Mesenchymal stem cell (in vitro differentiated cells and primary cell): ENCODE results near the gene NDOR1.

Experiments
- DNase-seq: peaks from one replicate; pipeline ENCODE4 v3.0.0-alpha.2; 2013
- H2AFZ ChIP-seq: one replicate; pipeline ENCODE4 v1.6.1; 2013; ENCODE audit warnings: low read depth, mild to moderate bottlenecking, control low read depth, inconsistent platforms, low read length, moderate library complexity
- H2AK5ac ChIP-seq: 2 replicates; pipeline ENCODE4 v1.6.1; 2013; ENCODE audit warnings: low read length, moderate library complexity, mild to moderate bottlenecking, inconsistent platforms; ENCODE audit not compliant: severe bottlenecking
- H2BK120ac ChIP-seq: one replicate; pipeline ENCODE4 v1.6.1; 2013; ENCODE audit warnings: low read depth, mild to moderate bottlenecking, inconsistent platforms, low read length, moderate library complexity
- H2BK12ac ChIP-seq, 2 experiments: one replicate each; pipeline ENCODE4 v1.6.1; 2013; ENCODE audit warnings: inconsistent platforms in 2 of 2, low read length in 2 of 2, mild to moderate bottlenecking in 2 of 2, moderate library complexity in 2 of 2, control low read depth in 1 of 2
- H2BK15ac ChIP-seq: one replicate; pipeline ENCODE4 v1.6.1; 2013; ENCODE audit warnings: mild to moderate bottlenecking, low read depth, inconsistent platforms; ENCODE audit not compliant: poor library complexity, severe bottlenecking
- H2BK5ac ChIP-seq: 2 replicates; pipeline ENCODE4 v1.6.1; 2013; ENCODE audit warnings: low read depth, mild to moderate bottlenecking, low read length, control low read depth, inconsistent platforms; ENCODE audit not compliant: poor library complexity, severe bottlenecking
- H3K14ac ChIP-seq, 2 experiments: one replicate each; pipeline ENCODE4 v1.6.1; 2013; ENCODE audit warnings: inconsistent platforms in 2 of 2, low read length in 2 of 2, control low read depth in 1 of 2, mild to moderate bottlenecking in 1 of 2, moderate library complexity in 1 of 2
- H3K18ac ChIP-seq, 2 experiments: one replicate each; pipeline ENCODE4 v1.6.1; 2013; ENCODE audit warnings: inconsistent platforms in 2 of 2, low read length in 2 of 2, control low read depth in 1 of 2, low read depth in 1 of 2, mild to moderate bottlenecking in 1 of 2
- H3K23ac ChIP-seq, 2 experiments: one replicate each; pipeline ENCODE4 v1.6.1; 2013; ENCODE audit warnings: inconsistent platforms in 2 of 2, low read length in 2 of 2, mild to moderate bottlenecking in 2 of 2, moderate library complexity in 2 of 2, control low read depth in 1 of 2
- H3K27ac ChIP-seq: 2 replicates; pipeline ENCODE4 v1.5.1; 2013; ENCODE audit warnings: mild to moderate bottlenecking, moderate library complexity, low read length, control low read depth, inconsistent platforms; ENCODE audit not compliant: poor library complexity, severe bottlenecking
- H3K27me3 ChIP-seq, 2 experiments: 2 replicates each; pipeline versions ENCODE4 v1.6.1 to v1.7.0; 2013; ENCODE audit warnings: low read length in 2 of 2, mild to moderate bottlenecking in 2 of 2, moderate library complexity in 2 of 2, control low read depth in 1 of 2, inconsistent platforms in 1 of 2; ENCODE audit not compliant: control insufficient read depth in 1 of 2, insufficient read depth in 1 of 2
- H3K36me3 ChIP-seq, 2 experiments: 2 replicates each; pipeline versions ENCODE4 v1.6.1 to v1.7.0; 2013; ENCODE audit warnings: low read length in 2 of 2, control low read depth in 1 of 2, inconsistent platforms in 1 of 2, low read depth in 1 of 2, mild to moderate bottlenecking in 1 of 2; ENCODE audit not compliant: insufficient read depth in 2 of 2, control insufficient read depth in 1 of 2
- H3K4ac ChIP-seq, 2 experiments: one replicate each; pipeline ENCODE4 v1.6.1; 2013; ENCODE audit warnings: inconsistent platforms in 2 of 2, low read length in 2 of 2, mild to moderate bottlenecking in 2 of 2, moderate library complexity in 2 of 2, control low read depth in 1 of 2, low read depth in 1 of 2
- H3K4me1 ChIP-seq: 2 replicates; pipeline ENCODE4 v1.6.1; 2013; ENCODE audit warnings: low read depth, low read length, control low read depth; ENCODE audit not compliant: control insufficient read depth, insufficient read depth
- H3K4me2 ChIP-seq: 2 replicates; pipeline ENCODE4 v1.6.1; 2013; ENCODE audit warnings: low read length, mild to moderate bottlenecking, inconsistent platforms; ENCODE audit not compliant: poor library complexity, severe bottlenecking
- H3K4me3 ChIP-seq, 2 experiments: 2 replicates each; pipeline versions ENCODE4 v1.5.1 to v1.7.0; 2013; ENCODE audit warnings: low read length in 2 of 2, mild to moderate bottlenecking in 2 of 2, control low read depth in 1 of 2, low read depth in 1 of 2; ENCODE audit not compliant: insufficient read depth in 1 of 2
- H3K79me1 ChIP-seq: replicated peaks from 2 replicates; pipeline ENCODE4 v1.6.1; 2013; ENCODE audit warnings: mild to moderate bottlenecking, control low read depth, low read length, inconsistent platforms; ENCODE audit not compliant: poor library complexity, severe bottlenecking
- H3K9ac ChIP-seq: 2 replicates; pipeline ENCODE4 v1.7.0; 2013; ENCODE audit warnings: mild to moderate bottlenecking, low read length, moderate library complexity
- H3K9me3 ChIP-seq: 2 replicates; pipeline ENCODE4 v1.7.0; 2013; ENCODE audit warnings: mild to moderate bottlenecking, low read length; ENCODE audit not compliant: control insufficient read depth
- H4K8ac ChIP-seq: one replicate; pipeline ENCODE4 v1.6.1; 2013; ENCODE audit warnings: inconsistent platforms, mild to moderate bottlenecking, low read length, moderate library complexity
- H4K91ac ChIP-seq: one replicate; pipeline ENCODE4 v1.6.1; 2013; ENCODE audit warnings: mild to moderate bottlenecking, low read length, inconsistent platforms
- WGBS: methylation state at CpG from one replicate; pipeline ENCODE4 v1.1.7; 2013; ENCODE audit warnings: mixed read lengths; 5-methylcytosine and 5-hydroxymethylcytosine counted together

NDOR1 gene

DNA sequence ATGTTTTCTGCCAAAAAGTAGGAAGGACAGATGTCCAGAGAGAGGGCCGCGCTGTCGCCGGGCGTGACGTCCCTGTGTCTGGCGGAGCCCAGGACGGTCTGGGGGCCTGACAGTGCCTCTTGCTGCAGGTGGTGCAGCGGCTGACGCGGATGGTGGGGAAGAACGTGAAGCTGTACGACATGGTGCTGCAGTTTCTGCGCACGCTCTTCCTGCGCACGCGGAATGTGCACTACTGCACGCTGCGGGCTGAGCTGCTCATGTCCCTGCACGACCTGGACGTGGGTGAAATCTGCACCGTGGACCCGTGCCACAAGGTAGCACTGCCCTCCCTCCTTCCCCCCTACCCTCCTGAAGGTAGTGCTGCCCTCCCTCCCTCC is 57.4 kb downstream of the NDOR1 start:
- no peaks in the 10 kb centered on the region for H3K9me3 ChIP-seq
- no peak overlapping the region for H2AK5ac ChIP-seq
- no peak for DNase-seq
- H2BK12ac ChIP-seq, result peak overlapping the region in 1 of 2 experiments; percentile 61
- WGBS, result 96% methylated on average over 24 of the region's 24 CpGs
- H3K4me3 ChIP-seq, result no peak overlapping the region
- peaks cover 43% of the 10 kb centered on the region for H3K79me1 ChIP-seq
- peaks cover 12% of the 10 kb centered on the region for H3K4me1 ChIP-seq
- no peak overlapping the region for H2BK15ac ChIP-seq
- no peak overlapping the region for H3K23ac ChIP-seq
- no peak overlapping the region for H2BK5ac ChIP-seq
- H3K27ac ChIP-seq, result no peak overlapping the region
- no peak overlapping the region for H3K14ac ChIP-seq
- no peak overlapping the region for H2BK120ac ChIP-seq
- peak overlapping the region; percentile 87 for H4K8ac ChIP-seq
- no peaks in the 10 kb centered on the region for H3K27me3 ChIP-seq
- peak overlapping the region; percentile 66 for H4K91ac ChIP-seq
- H2AFZ ChIP-seq, result no peak overlapping the region
- H3K9ac ChIP-seq, result no peak overlapping the region
- H3K18ac ChIP-seq, result peak overlapping the region in 1 of 2 experiments; percentile 28
- H3K4me2 ChIP-seq, result no peak overlapping the region
- no peak overlapping the region for H3K4ac ChIP-seq
- H3K36me3 ChIP-seq, result peaks cover 53 to 73% of the 10 kb centered on the region in 2 experiments

DNA sequence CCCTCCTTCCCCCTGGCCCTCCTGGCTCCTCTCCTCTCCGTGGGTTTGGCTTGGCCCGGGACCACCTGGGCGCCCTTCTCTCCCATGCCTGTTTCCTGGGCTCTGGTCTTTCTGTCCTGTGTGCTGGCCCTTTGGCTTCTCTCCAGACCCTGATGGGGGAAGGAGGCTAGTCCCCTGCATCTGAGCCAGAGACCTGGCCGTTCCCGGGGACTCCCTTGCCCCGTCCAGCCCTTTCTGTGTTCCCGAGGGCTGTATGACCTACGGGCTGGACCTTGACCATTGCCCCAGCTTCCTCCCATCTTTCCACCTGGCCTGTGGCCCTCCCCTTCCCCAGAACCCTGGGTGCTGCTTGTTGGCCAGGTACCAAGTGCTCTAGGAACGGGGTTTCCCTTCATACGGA is 58.0 kb downstream of the NDOR1 start:
- Histone ChIP-seq H3K14ac (no peak overlapping the region), H3K36me3 (peaks cover 56 to 72% of the 10 kb centered on the region in 2 experiments), H4K91ac (no peak overlapping the region), H3K23ac (no peak overlapping the region), H2BK120ac (no peak overlapping the region), H3K4me2 (no peak overlapping the region), H3K4me3 (no peak overlapping the region), H3K4me1 (peaks cover 13% of the 10 kb centered on the region), H3K27ac (no peak overlapping the region), H3K79me1 (peaks cover 44% of the 10 kb centered on the region), H2AK5ac (no peak overlapping the region), H2BK12ac (no peak overlapping the region), H3K18ac (no peak overlapping the region), H4K8ac (no peak overlapping the region), H3K9ac (no peak overlapping the region), H2BK5ac (no peak overlapping the region), H2BK15ac (no peak overlapping the region), H3K9me3 (no peaks in the 10 kb centered on the region), H3K4ac (no peak overlapping the region), H3K27me3 (no peaks in the 10 kb centered on the region), H2AFZ (no peak overlapping the region)
- no peak for DNase-seq
- WGBS, result 90% methylated on average over 10 of the region's 10 CpGs

DNA sequence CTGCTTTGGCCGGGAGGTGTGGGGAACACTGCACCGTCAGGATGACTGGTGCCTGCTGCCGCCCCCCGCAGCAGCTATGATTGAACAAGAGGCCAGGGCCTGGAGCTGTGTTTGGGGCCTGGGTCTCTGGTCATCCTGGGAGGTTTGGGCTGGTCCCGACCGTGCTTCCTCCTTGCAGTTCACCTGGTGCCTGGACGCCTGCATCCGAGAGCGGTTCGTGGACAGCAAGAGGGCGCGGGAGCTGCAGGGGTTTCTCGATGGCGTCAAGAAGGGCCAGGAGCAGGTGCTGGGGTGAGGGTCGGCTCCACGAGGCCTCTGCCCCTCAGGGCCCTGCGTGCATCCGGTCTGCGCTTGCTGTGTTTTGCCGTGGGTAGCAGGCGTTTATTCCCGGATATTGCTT is 58.6 kb downstream of the NDOR1 start:
- H2AK5ac ChIP-seq, result no peak overlapping the region
- H3K27me3 ChIP-seq, result no peaks in the 10 kb centered on the region
- DNase-seq, result no peak
- H3K23ac ChIP-seq, result no peak overlapping the region
- no peak overlapping the region for H4K8ac ChIP-seq
- H3K14ac ChIP-seq, result no peak overlapping the region
- WGBS, result 98% methylated on average over 22 of the region's 22 CpGs
- H2AFZ ChIP-seq, result no peak overlapping the region
- H2BK120ac ChIP-seq, result no peak overlapping the region
- H3K9ac ChIP-seq, result no peak overlapping the region
- no peak overlapping the region for H3K27ac ChIP-seq
- H3K9me3 ChIP-seq, result no peaks in the 10 kb centered on the region
- peaks cover 17% of the 10 kb centered on the region for H3K4me1 ChIP-seq
- H4K91ac ChIP-seq, result no peak overlapping the region
- no peak overlapping the region for H2BK12ac ChIP-seq
- peaks cover 56 to 74% of the 10 kb centered on the region in 2 experiments for H3K36me3 ChIP-seq
- no peak overlapping the region for H2BK5ac ChIP-seq
- H2BK15ac ChIP-seq, result no peak overlapping the region
- H3K4me2 ChIP-seq, result no peak overlapping the region
- H3K79me1 ChIP-seq, result peaks cover 46% of the 10 kb centered on the region
- no peak overlapping the region for H3K4me3 ChIP-seq
- no peak overlapping the region for H3K4ac ChIP-seq
- H3K18ac ChIP-seq, result no peak overlapping the region

DNA sequence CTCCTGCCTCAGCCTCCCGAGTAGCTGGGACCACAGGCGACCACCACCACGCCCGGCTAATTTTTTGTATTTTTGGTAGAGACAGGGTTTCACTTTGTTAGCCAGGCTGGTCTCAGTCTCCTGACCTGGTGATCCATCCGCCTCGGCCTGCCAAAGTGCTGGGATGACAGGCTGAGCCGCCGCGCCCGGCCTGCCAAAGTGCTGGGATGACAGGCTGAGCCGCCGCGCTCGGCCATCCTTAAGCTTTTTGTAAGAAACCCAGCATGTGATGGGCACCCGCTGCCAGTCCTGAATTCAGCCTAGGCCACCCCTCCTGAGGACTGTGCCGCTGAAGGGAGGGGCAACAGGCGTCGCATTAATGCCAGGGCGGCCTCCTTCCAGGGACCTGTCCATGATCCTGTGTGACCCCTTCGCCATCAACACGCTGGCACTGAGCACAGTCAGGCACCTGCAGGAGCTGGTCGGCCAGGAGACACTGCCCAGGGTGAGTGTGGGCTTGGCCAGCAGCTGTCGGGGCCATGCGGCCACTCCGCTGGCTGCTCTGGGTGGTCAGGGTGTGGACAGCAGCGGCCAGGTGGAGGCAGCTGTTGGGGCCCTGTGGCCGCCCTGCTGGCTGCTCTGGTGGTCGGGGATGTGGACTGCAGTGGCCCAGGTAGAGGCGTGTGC is 60.1 kb downstream of the NDOR1 start:
- WGBS, result 96% methylated on average over 29 of the region's 29 CpGs
- Histone ChIP-seq H2AFZ (no peak overlapping the region), H3K27ac (no peak overlapping the region), H3K79me1 (peaks cover 46% of the 10 kb centered on the region), H3K4me1 (peaks cover 21% of the 10 kb centered on the region), H4K91ac (peak overlapping the region; percentile 25), H3K23ac (no peak overlapping the region), H2AK5ac (no peak overlapping the region), H4K8ac (no peak overlapping the region), H3K36me3 (peaks cover 62 to 79% of the 10 kb centered on the region in 2 experiments), H2BK5ac (no peak overlapping the region), H3K9me3 (no peaks in the 10 kb centered on the region), H3K9ac (no peak overlapping the region), H3K4ac (no peak overlapping the region), H2BK120ac (no peak overlapping the region), H2BK12ac (peak overlapping the region in 1 of 2 experiments; percentile 73), H3K4me3 (no peak overlapping the region), H3K27me3 (no peaks in the 10 kb centered on the region), H2BK15ac (peak overlapping the region; percentile 12), H3K14ac (no peak overlapping the region), H3K4me2 (no peak overlapping the region), H3K18ac (no peak overlapping the region)
- DNase-seq, result no peak
